Measurements from ENCODE around the gene CCDC81.
"Not testable (repeated sequence)": the region's sequence is repeated elsewhere in the genome, so short reads cannot be mapped to it uniquely, and the experiment has no call there.

The CCDC81 gene

DNA sequence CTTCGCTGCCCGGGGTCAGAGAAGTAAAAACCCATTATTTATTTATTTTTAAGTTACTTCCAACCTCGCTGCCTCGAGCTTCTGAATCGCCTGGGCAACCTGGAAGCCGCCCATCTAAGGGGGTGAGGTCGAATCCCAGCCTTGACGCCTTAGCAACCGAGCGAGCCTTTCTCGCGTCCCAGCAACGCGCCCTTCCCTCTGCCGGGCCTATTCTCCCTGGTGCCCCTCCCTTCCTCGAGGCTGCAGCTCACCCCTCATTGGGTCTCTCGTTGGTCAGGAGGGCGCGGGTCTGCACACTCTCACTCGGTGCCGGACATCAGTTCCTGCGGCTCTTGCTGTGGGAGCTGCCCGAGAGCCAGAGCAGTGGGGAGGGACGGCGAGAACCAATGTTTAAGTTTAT lies at the start of gene CCDC81:
CCDC81 (plus strand) TSS at position 302 of the 400 bp plus-strand sequence. CDS start 277 bp downstream, outside the sequence.
- Mint-ChIP-seq H3K36me3 (ENCODE audit: low read depth) (no peaks in the 10 kb centered on the region), H3K27ac (no peak within 1 kb of the TSS), H3K27me3 (ENCODE audit: low read depth) (peaks cover 10% of the 10 kb centered on the region), H3K4me3 (no peak within 1 kb of the TSS), H3K4me1 (ENCODE audit: low read depth) (peaks cover 1% of the 10 kb centered on the region), H3K9me3 (peaks cover 5% of the 10 kb centered on the region)
- DNase-seq (ENCODE audit: low spot score) = no peak

DNA sequence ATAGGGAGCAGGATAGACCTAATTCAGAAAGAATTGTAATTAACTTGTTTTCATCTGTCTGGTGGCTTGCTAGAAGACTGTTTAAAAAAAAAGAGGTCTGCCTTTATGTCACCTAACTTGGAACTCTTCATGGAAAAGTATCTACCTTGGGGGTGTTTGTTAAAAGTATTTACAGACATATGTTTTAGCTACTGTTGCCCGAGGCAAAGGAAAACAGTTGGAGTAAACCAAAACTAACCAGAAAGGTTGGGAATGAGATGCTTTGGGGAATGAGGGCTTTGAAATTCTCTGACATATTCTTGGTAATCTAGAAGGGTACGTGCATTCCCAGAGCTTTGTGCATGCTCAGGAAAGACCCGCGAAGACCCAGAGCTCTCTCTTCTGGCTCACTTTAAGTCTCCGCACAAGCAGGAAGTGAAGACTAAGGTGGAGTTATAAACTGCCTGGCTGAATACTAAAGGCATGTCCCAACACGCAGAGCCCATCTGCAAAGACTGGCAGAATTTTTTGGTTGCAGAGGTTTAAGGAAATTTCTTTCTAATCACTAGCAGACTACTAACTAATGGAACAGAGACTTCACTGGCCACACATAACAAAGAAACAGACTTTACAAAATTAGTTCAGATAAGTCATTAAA lies 39.4 kb upstream of the CCDC81 start:
- Mint-ChIP-seq H3K4me3 (no peak overlapping the region), H3K27ac (no peak overlapping the region), H3K27me3 (ENCODE audit: low read depth) (no peaks in the 10 kb centered on the region), H3K4me1 (ENCODE audit: low read depth) (peaks cover 3% of the 10 kb centered on the region), H3K36me3 (ENCODE audit: low read depth) (peaks cover 55% of the 10 kb centered on the region), H3K9me3 (peaks cover 12% of the 10 kb centered on the region)
- no peak for DNase-seq (ENCODE audit: low spot score)

DNA sequence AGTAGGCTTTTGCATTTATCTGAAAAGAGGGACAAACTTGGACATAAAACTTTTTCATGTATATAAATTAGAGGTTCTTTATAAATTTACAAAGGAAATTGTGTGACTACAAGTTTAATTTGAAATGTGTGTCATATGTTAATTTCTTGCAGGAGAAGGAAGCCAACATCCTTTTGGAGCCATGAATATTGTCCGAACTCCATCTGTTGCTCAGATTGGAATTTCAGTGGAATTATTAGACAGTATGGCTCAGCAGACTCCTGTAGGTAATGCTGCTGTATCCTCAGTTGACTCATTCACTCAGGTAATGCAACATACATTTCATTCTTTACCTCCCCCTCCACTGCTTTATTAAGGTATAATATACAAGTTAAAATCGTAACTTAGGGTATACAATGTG lies 37.5 kb upstream of the CCDC81 start:
- peaks cover 12% of the 10 kb centered on the region for H3K9me3 Mint-ChIP-seq
- no peak for DNase-seq (ENCODE audit: low spot score)
- H3K36me3 Mint-ChIP-seq (ENCODE audit: low read depth) = peaks cover 59% of the 10 kb centered on the region
- no peaks in the 10 kb centered on the region for H3K27me3 Mint-ChIP-seq (ENCODE audit: low read depth)
- no peak overlapping the region for H3K4me3 Mint-ChIP-seq
- peaks cover 3% of the 10 kb centered on the region for H3K4me1 Mint-ChIP-seq (ENCODE audit: low read depth)
- no peak overlapping the region for H3K27ac Mint-ChIP-seq

GRCh38 chr11:86341382-86341781 lies 33.3 kb upstream of the CCDC81 start:
- H3K27me3 Mint-ChIP-seq (ENCODE audit: low read depth) = no peaks in the 10 kb centered on the region
- H3K27ac Mint-ChIP-seq = no peak overlapping the region
- peaks cover 41% of the 10 kb centered on the region for H3K36me3 Mint-ChIP-seq (ENCODE audit: low read depth)
- no peaks in the 10 kb centered on the region for H3K9me3 Mint-ChIP-seq
- no peak overlapping the region for H3K4me3 Mint-ChIP-seq
- peaks cover 2% of the 10 kb centered on the region for H3K4me1 Mint-ChIP-seq (ENCODE audit: low read depth)
- DNase-seq (ENCODE audit: low spot score) = no peak

- Mint-ChIP-seq H3K4me1 (ENCODE audit: low read depth) (peaks cover 2% of the 10 kb centered on the region), H3K27ac (no peak overlapping the region), H3K4me3 (no peak overlapping the region), H3K36me3 (ENCODE audit: low read depth) (peaks cover 19% of the 10 kb centered on the region), H3K27me3 (ENCODE audit: low read depth) (no peaks in the 10 kb centered on the region), H3K9me3 (no peaks in the 10 kb centered on the region)
- no peak for DNase-seq (ENCODE audit: low spot score)
Observed at GRCh38 chr11:86346513-86346912, 28.2 kb upstream of the CCDC81 start.

DNA sequence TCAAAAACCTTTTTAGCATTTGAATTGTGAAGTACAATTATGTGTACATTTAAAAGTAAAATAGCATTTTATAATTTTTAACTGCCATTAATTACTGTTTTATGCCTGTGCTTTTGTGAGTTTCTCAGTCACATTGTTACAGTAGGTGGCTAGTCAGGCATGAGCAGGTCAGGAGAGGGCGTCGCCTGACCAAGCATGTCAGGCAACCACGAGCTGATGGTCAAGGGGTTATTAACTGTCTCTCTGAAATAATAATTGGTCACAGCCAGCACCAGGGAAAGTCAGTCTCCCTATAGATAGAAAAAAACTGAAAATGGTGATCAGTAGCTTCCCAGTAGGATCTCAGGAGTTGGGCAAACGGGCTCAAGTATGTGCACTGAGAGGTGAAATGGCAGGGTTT lies 19.4 kb upstream of the CCDC81 start:
- Mint-ChIP-seq H3K36me3 (ENCODE audit: low read depth) (peaks cover 1% of the 10 kb centered on the region), H3K4me3 (no peak overlapping the region), H3K9me3 (no peaks in the 10 kb centered on the region), H3K4me1 (ENCODE audit: low read depth) (no peaks in the 10 kb centered on the region), H3K27ac (no peak overlapping the region), H3K27me3 (ENCODE audit: low read depth) (peaks cover 2% of the 10 kb centered on the region)
- DNase-seq (ENCODE audit: low spot score) = no peak

DNA sequence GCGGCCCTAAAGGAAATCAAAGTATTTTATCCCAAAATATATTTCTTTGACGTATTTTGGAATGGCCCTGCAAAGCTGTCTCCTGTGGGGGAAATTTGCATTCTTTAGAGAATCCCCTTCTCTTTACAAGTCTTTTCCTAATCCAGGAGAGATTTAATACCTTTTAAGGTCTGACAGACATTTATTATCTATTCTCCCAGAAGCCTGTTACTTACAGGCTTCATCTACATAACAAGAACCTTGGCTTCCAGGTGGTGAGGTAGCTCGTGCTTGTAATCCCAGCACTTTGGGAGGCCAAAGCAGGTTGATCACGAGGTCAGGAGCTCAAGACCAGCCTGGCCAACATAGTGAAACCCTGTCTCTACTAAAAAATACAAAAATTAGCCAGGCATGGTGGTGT lies 17.3 kb upstream of the CCDC81 start:
- not testable (repeated sequence) for H3K36me3 Mint-ChIP-seq (ENCODE audit: low read depth); H3K27me3 Mint-ChIP-seq (ENCODE audit: low read depth); H3K4me1 Mint-ChIP-seq (ENCODE audit: low read depth); H3K27ac Mint-ChIP-seq; DNase-seq (ENCODE audit: low spot score); H3K9me3 Mint-ChIP-seq; H3K4me3 Mint-ChIP-seq

GRCh38 chr11:86358720-86359119 lies 16.0 kb upstream of the CCDC81 start:
- H3K27ac Mint-ChIP-seq = no peak overlapping the region
- no peaks in the 10 kb centered on the region for H3K4me1 Mint-ChIP-seq (ENCODE audit: low read depth)
- H3K9me3 Mint-ChIP-seq = no peaks in the 10 kb centered on the region
- no peak overlapping the region for H3K4me3 Mint-ChIP-seq
- DNase-seq (ENCODE audit: low spot score) = no peak
- no peaks in the 10 kb centered on the region for H3K36me3 Mint-ChIP-seq (ENCODE audit: low read depth)
- H3K27me3 Mint-ChIP-seq (ENCODE audit: low read depth) = peaks cover 2% of the 10 kb centered on the region

- Mint-ChIP-seq H3K9me3 (no peaks in the 10 kb centered on the region), H3K27ac (no peak overlapping the region), H3K4me3 (no peak overlapping the region), H3K36me3 (ENCODE audit: low read depth) (no peaks in the 10 kb centered on the region), H3K4me1 (ENCODE audit: low read depth) (no peaks in the 10 kb centered on the region), H3K27me3 (ENCODE audit: low read depth) (no peaks in the 10 kb centered on the region)
- no peak for DNase-seq (ENCODE audit: low spot score)
Observed at GRCh38 chr11:86360775-86361395, 13.8 kb upstream of the CCDC81 start.

DNA sequence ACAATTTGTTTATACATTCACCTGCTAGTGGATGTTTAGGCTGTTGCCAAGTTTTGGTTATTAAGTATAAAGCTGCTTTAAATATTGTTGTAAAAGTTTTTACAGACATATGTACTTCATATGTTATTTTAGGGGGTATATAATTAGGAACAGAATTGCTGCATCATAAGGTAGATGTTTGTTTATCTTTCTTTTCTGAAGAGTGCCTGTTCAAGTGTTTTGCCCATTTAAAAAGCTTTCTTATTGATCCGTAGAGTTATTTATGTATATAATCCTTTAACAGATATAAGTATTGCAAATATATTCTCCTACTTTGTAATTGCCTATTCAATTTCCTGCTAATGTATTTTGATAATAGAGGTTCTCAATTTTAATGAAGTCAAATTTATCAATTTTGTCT lies 11.3 kb upstream of the CCDC81 start:
- H3K27ac Mint-ChIP-seq = no peak overlapping the region
- no peaks in the 10 kb centered on the region for H3K9me3 Mint-ChIP-seq
- no peaks in the 10 kb centered on the region for H3K27me3 Mint-ChIP-seq (ENCODE audit: low read depth)
- no peak overlapping the region for H3K4me3 Mint-ChIP-seq
- H3K36me3 Mint-ChIP-seq (ENCODE audit: low read depth) = no peaks in the 10 kb centered on the region
- DNase-seq (ENCODE audit: low spot score) = no peak
- no peaks in the 10 kb centered on the region for H3K4me1 Mint-ChIP-seq (ENCODE audit: low read depth)

DNA sequence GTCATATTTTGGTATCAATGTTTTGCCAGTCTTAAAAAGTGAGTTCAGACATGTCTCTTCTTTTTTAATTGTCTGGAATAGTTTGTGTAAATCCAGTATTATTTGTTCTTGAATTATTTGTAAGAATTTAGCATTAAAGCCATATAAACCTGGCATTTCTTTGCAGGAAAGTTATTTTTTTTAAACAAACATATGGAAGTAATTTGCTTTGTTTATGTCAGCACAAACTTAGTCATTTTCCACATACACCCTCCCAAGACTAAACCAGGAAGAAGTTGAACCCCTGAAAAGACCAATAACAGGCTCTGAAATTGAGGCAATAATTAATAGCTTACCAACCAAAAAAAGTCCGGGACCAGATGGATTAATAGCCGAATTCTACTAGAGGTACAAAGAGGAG lies 9.1 kb upstream of the CCDC81 start:
- H3K27ac Mint-ChIP-seq = no peak overlapping the region
- H3K4me1 Mint-ChIP-seq (ENCODE audit: low read depth) = no peaks in the 10 kb centered on the region
- H3K9me3 Mint-ChIP-seq = no peaks in the 10 kb centered on the region
- no peaks in the 10 kb centered on the region for H3K36me3 Mint-ChIP-seq (ENCODE audit: low read depth)
- DNase-seq (ENCODE audit: low spot score) = no peak
- H3K4me3 Mint-ChIP-seq = no peak overlapping the region
- no peaks in the 10 kb centered on the region for H3K27me3 Mint-ChIP-seq (ENCODE audit: low read depth)

- no peaks in the 10 kb centered on the region for H3K9me3 Mint-ChIP-seq
- H3K4me1 Mint-ChIP-seq (ENCODE audit: low read depth) = peaks cover 1% of the 10 kb centered on the region
- no peaks in the 10 kb centered on the region for H3K36me3 Mint-ChIP-seq (ENCODE audit: low read depth)
- H3K4me3 Mint-ChIP-seq = no peak overlapping the region
- no peak for DNase-seq (ENCODE audit: low spot score)
- H3K27me3 Mint-ChIP-seq (ENCODE audit: low read depth) = peaks cover 6% of the 10 kb centered on the region
- no peak overlapping the region for H3K27ac Mint-ChIP-seq
Observed at GRCh38 chr11:86369668-86370067, 5.0 kb upstream of the CCDC81 start.

DNA sequence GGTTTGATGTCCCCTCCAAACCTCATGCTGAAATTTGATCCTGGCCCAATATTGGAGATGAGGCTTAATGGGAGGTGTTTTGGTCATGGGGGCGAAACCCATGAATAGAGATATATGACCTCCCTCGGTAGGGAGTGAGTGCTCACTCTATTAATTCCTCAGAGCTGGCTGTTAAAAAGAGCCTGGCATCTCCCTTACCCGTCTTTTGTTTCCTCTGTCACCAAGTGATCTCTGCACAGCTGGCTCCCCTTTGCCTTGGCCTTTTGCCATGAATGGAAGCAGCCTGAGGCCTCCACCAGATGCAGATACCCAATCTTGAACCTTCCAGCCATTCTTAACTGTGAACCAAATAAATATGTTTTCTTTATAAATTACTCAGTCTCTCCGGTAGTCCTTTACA lies 4.5 kb upstream of the CCDC81 start:
- H3K4me1 Mint-ChIP-seq (ENCODE audit: low read depth) = peaks cover 1% of the 10 kb centered on the region

DNA sequence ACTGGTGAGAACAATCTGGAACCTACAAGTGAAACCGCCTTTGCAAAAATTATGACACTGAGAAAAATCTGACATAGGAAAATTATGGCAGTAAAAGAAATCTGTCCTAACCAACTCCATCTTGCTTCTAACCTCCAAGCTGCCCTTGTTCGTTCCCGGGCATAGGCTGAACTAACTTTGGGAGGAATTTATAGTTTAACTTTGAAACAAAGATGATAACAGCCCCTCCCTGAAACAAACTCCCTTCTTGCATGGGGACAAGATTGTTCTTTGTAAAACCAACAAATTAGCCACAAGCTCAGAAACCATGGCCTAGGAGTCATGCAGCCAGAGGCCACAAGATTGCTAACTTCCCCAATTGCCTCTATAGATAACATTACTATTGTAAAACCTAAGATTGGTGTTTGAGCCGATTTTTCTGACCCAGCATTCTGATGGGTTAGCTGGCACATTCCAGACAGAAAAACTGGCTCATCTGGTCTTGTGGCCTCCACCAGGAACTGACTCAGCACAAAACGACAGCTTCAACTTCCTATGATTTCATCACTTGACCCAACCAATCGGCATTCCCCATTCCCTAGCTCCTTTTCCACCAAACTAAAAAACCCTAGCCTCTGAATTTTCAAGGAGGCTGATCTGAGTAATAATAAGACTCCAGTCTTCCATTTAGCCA lies 3.6 kb upstream of the CCDC81 start:
- H3K27me3 Mint-ChIP-seq (ENCODE audit: low read depth) = peaks cover 10% of the 10 kb centered on the region
- peaks cover 1% of the 10 kb centered on the region for H3K4me1 Mint-ChIP-seq (ENCODE audit: low read depth)
- H3K36me3 Mint-ChIP-seq (ENCODE audit: low read depth) = no peaks in the 10 kb centered on the region
- H3K4me3 Mint-ChIP-seq = no peak overlapping the region
- H3K27ac Mint-ChIP-seq = no peak overlapping the region
- H3K9me3 Mint-ChIP-seq = peaks cover 3% of the 10 kb centered on the region
- no peak for DNase-seq (ENCODE audit: low spot score)

More for the DNA sequence above, 4.5 kb upstream of the CCDC81 start:
- Mint-ChIP-seq H3K27me3 (ENCODE audit: low read depth) (peaks cover 6% of the 10 kb centered on the region), H3K36me3 (ENCODE audit: low read depth) (no peaks in the 10 kb centered on the region), H3K27ac (no peak overlapping the region), H3K4me3 (no peak overlapping the region), H3K9me3 (no peaks in the 10 kb centered on the region)
- DNase-seq (ENCODE audit: low spot score) = no peak

All from T-helper 2 cell treated with Interferon-gamma antibody and Interleukin-4, amounts not matched to agents 5 μg/mL and 100 μg/mL, for 36 hours (primary cell).